GM12865 (cell line): Measurements from ENCODE around the gene MRPS27.

ENCODE experiments used
- DNase-seq: peaks from one replicate; pipeline ENCODE4 v3.0.0; 2010; ENCODE audit warnings: low read depth
- H3K4me3 ChIP-seq: 2 replicates; pipeline ENCODE4 v1.5.1; 2011; ENCODE audit warnings: mild to moderate bottlenecking, low read depth, low read length, control low read depth
- CTCF ChIP-seq: IDR thresholded peaks from 2 replicates; pipeline ENCODE4 v1.5.1; 2011; ENCODE audit warnings: low read length, control low read depth, low read depth, inconsistent platforms; ENCODE audit not compliant: insufficient read depth; ENCODE audit errors: missing control alignments

Gene MRPS27

GRCh38 chr5:72209147-72210115 lies 110.6 kb downstream of the MRPS27 start:
- no peak for TF ChIP-seq CTCF
- no peak for DNase-seq
- no peak overlapping the region for H3K4me3 ChIP-seq

- no peak overlapping the region for H3K4me3 ChIP-seq
- no peak for TF ChIP-seq CTCF
- DNase-seq, result no peak
Observed at GRCh38 chr5:72208324-72208926, 111.6 kb downstream of the MRPS27 start.

GRCh38 chr5:72206994-72207393 lies 113.0 kb downstream of the MRPS27 start:
- DNase-seq, result no peak
- H3K4me3 ChIP-seq, result no peak overlapping the region
- TF ChIP-seq CTCF, result no peak

- no peak for TF ChIP-seq CTCF
- no peak for DNase-seq
- no peak overlapping the region for H3K4me3 ChIP-seq
Observed at GRCh38 chr5:72206160-72206559, 113.9 kb downstream of the MRPS27 start.

GRCh38 chr5:72205431-72206009 lies 114.5 kb downstream of the MRPS27 start:
- no peak overlapping the region for H3K4me3 ChIP-seq
- no peak for DNase-seq
- TF ChIP-seq CTCF, result no peak

- TF ChIP-seq CTCF, result no peak
- DNase-seq, result no peak
- no peak overlapping the region for H3K4me3 ChIP-seq
Observed at GRCh38 chr5:72204946-72205345, 115.1 kb downstream of the MRPS27 start.
